GM23248 (cell line): ENCODE data around the gene CXCL17. TPM values are rescaled to one million over a fixed set of nuclear protein-coding genes. Genes with fewer than 3 reads are reported as not detected.

Experiments
- DNase-seq: peaks from one replicate; pipeline ENCODE4 v3.0.0-alpha.2; 2015
- H2AFZ ChIP-seq: fragments of 200-600 bp; sonication (generic); 2 replicates; pipeline ENCODE4 v1.6.1; 2016; ENCODE audit warnings: antibody characterized with exemption
- H3F3A ChIP-seq: fragments of 200-600 bp; sonication (generic); 2 replicates; pipeline ENCODE4 v1.6.1; 2016; ENCODE audit warnings: mild to moderate bottlenecking, antibody characterized with exemption, mixed run types; ENCODE audit not compliant: insufficient read depth
- H3K27ac ChIP-seq: fragments of 200-600 bp; sonication (generic); 2 replicates; pipeline ENCODE4 v1.5.1; 2016; ENCODE audit warnings: mild to moderate bottlenecking
- H3K27me3 ChIP-seq: fragments of 200-600 bp; sonication (generic); replicated peaks from 2 replicates; pipeline ENCODE4 v1.6.1; 2016; ENCODE audit warnings: mild to moderate bottlenecking; ENCODE audit not compliant: insufficient read depth
- H3K36me3 ChIP-seq: fragments of 200-600 bp; sonication (generic); 2 replicates; pipeline ENCODE4 v1.6.1; 2016; ENCODE audit warnings: low read depth, mild to moderate bottlenecking
- H3K4me1 ChIP-seq: fragments of 200-600 bp; sonication (generic); 2 replicates; pipeline ENCODE4 v1.6.1; 2016; ENCODE audit warnings: mild to moderate bottlenecking; ENCODE audit not compliant: insufficient read depth
- H3K4me2 ChIP-seq: fragments of 200-600 bp; sonication (generic); one replicate; pipeline ENCODE4 v1.6.1; 2016; ENCODE audit warnings: mild to moderate bottlenecking; ENCODE audit not compliant: unreplicated experiment
- H3K4me3 ChIP-seq: fragments of 200-600 bp; sonication (generic); 2 replicates; pipeline ENCODE4 v1.5.1; 2016; ENCODE audit warnings: mild to moderate bottlenecking
- H3K79me2 ChIP-seq: fragments of 200-600 bp; sonication (generic); 2 replicates; pipeline ENCODE4 v1.6.1; 2016; ENCODE audit warnings: mild to moderate bottlenecking; ENCODE audit not compliant: insufficient read depth
- H3K9ac ChIP-seq: fragments of 200-600 bp; sonication (generic); 2 replicates; pipeline ENCODE4 v1.6.1; 2016; ENCODE audit warnings: mild to moderate bottlenecking
- H3K9me2 ChIP-seq: fragments of 200-600 bp; sonication (generic); 2 replicates; pipeline ENCODE4 v1.6.1; 2016; ENCODE audit warnings: mixed run types, mild to moderate bottlenecking, moderate library complexity; ENCODE audit not compliant: insufficient read depth
- H3K9me3 ChIP-seq: fragments of 200-600 bp; sonication (generic); one replicate; pipeline ENCODE4 v1.6.1; 2017; ENCODE audit warnings: low read depth
- H4K20me1 ChIP-seq: fragments of 200-600 bp; sonication (generic); 2 replicates; pipeline ENCODE4 v1.6.0; 2016; ENCODE audit not compliant: insufficient read depth
- EZH2 ChIP-seq: fragments of 200-600 bp; sonication (generic); IDR thresholded peaks from 2 replicates; pipeline ENCODE4 v1.6.1; 2018; ENCODE audit warnings: antibody characterized with exemption, mild to moderate bottlenecking; ENCODE audit not compliant: insufficient read depth, poor library complexity, severe bottlenecking
- EZH2phosphoT487 ChIP-seq: fragments of 200-600 bp; sonication (generic); IDR thresholded peaks from 2 replicates; pipeline ENCODE4 v1.6.1; 2018; ENCODE audit warnings: antibody characterized with exemption, moderate library complexity, mild to moderate bottlenecking, low read depth; ENCODE audit not compliant: insufficient read depth
- WGBS, 2 experiments: methylation state at CpG; one replicate each; pipeline ENCODE4 v1.1.6; 2015 to 2017; ENCODE audit warnings: low lambda C conversion rate in 2 of 2, low coverage in 1 of 2; ENCODE audit errors: missing lambda C conversion rate in 2 of 2; 5-methylcytosine and 5-hydroxymethylcytosine counted together
- in situ Hi-C: fragments of 300-500 bp; cut with MboI; formaldehyde crosslinking; loops from 2 replicates; pipeline ENCODE4 v1.15.0; 2020
- polyA plus RNA-seq: library from polyadenylated mRNA; unstranded; fragments of >200 nt; fragmentation: Nextera tagmentation; extraction: Ambion mirVana; gene quantifications from 2 replicates; pipeline ENCODE4 v1.2.1, GENCODE V29; 2016
- small RNA-seq: library from RNA; depleted of rRNA; stranded (forward); fragments of <200 nt; gene quantifications from one replicate; pipeline ENCODE3, GENCODE V24; 2014; ENCODE audit warnings: low read depth, low replicate concordance
- total RNA-seq: library from RNA; depleted of rRNA; stranded (reverse); fragments of >200 nt; shearing (Covaris generic); gene quantifications from 2 replicates; pipeline ENCODE4 v1.2.3, GENCODE V29; 2014; rRNA removed

Gene CXCL17
- total and polyA plus RNA-seq, 2 experiments from 2014 or later = not detected

DNA sequence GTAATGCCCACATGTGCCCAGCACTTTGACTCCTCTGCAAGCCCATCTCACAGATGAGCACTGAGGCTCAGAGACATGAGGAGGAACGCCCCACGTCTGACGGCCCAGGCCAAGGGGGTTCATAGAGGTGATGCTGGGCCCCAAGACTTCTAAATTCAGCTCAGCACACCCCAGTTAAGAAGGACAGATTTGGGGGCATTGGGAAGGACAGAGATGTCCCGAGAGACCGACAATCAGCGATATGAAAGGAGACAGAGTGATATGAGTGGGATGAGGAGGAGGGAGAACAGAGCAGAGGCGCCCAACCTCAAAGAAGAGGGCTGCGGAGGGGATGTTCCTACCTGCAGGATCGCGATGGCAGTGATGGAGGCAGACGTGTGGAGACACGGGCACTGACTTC lies 52.8 kb downstream of the CXCL17 start, which contains the start of gene CNFN:
CNFN (minus strand) TSS at position 399 of the 400 bp plus-strand sequence. CDS start 1,260 bp downstream, outside the sequence.
- Histone ChIP-seq H3K79me2 (no peaks in the 10 kb centered on the region), H3K9ac (no peak within 1 kb of the TSS), H3K4me2 (no peak within 1 kb of the TSS), H3F3A (no peaks in the 10 kb centered on the region), H3K9me2 (no peaks in the 10 kb centered on the region), H3K36me3 (no peaks in the 10 kb centered on the region), H3K4me1 (no peaks in the 10 kb centered on the region), H3K9me3 (no peaks in the 10 kb centered on the region), H3K4me3 (no peak within 1 kb of the TSS), H3K27ac (no peak within 1 kb of the TSS), H3K27me3 (no peaks in the 10 kb centered on the region; the same call in 1 of the 2 replicates), H4K20me1 (no peaks in the 10 kb centered on the region), H2AFZ (no peak within 1 kb of the TSS)
- TF ChIP-seq EZH2phosphoT487 (no peak), EZH2 (no peak)
- 58 to 59% methylated on average over 12 of the region's 12 CpGs for WGBS, 2 experiments
- DNase-seq = no peak
- in situ Hi-C loops = no loop called here

DNA sequence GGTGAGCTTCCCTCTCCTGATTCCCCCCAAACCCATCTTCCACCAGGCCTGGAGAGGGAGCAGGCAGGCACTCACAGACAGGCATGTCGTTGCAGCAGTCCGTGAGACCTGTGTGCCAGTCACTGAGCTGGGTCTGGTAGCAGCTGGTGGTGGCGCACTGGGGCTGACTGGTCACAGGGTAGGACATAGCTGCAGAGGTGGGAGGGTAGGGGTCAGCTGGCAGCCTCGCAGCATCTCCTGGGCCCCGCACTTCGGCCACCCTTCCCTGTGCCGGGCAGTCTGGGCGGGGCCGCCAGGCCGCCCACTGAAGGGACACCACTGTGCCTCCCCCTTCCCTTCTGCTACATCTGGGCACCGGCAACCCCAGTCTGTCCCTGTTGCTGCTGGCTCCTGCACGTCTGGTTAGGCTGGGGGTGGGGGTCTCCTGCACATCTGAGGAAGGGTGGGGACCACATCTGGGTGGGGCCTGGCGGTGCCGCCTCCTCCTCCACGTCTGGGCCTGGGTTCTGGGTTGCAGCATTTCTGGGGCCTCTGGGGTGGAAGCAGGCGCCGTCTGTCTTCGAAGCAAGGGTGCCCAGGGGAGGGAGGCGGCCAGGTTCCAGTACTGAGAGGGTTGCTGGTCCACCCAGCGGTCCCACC lies 53.8 kb downstream of the CXCL17 start:
- H3K9ac ChIP-seq = no peak overlapping the region
- in situ Hi-C loops = no loop called here
- no peak for DNase-seq
- no peaks in the 10 kb centered on the region for H3K9me3 ChIP-seq
- no peaks in the 10 kb centered on the region; the same call in 1 of the 2 replicates for H3K27me3 ChIP-seq
- H3K36me3 ChIP-seq = no peaks in the 10 kb centered on the region
- H3K4me1 ChIP-seq = no peaks in the 10 kb centered on the region
- TF ChIP-seq EZH2phosphoT487 (no peak), EZH2 (no peak)
- 35 to 42% methylated on average over 18 of the region's 20 CpGs for WGBS, 2 experiments
- no peak overlapping the region for H3K27ac ChIP-seq
- no peak overlapping the region for H3K4me3 ChIP-seq
- no peaks in the 10 kb centered on the region for H3K79me2 ChIP-seq
- no peaks in the 10 kb centered on the region for H3K9me2 ChIP-seq
- no peaks in the 10 kb centered on the region for H3F3A ChIP-seq
- H3K4me2 ChIP-seq = no peak overlapping the region
- H4K20me1 ChIP-seq = no peaks in the 10 kb centered on the region
- no peak overlapping the region for H2AFZ ChIP-seq

DNA sequence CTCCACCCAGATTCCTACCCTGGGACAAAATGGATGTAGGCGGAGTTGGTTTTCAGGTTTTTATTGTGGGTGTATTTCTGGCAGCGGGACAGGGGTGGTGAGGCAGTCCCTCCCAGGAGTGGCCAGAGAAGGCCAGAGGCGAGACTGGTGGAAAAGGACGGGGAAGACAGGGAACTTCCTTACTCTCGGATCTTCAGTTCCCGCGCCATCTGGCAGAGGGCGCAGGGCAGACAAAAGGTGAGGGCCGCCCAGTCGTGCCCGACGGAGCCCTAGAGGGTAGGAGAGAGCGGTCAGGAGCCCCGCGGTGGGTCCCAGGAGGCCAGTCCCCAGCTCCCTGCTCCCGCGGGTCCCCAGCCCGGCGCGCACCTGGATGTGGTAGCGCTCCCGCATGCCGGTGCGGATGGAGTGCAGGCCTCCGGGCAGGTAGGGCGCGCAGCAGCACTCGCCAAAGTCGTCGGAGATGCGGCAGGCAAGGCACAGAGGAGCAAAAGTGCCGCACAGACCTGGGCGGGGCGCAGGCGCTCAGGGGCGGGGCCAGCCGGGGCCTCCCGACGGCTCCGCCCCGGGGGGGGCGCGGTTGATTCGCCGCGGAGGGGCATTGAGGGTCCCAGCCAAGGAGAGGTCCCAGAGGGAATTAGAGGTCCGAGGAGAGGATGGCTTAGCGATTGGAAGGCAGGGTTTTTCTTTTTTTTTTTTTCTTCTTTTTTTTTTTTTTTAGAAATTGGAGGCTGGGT lies 55.6 kb downstream of the CXCL17 start:
- Histone ChIP-seq H3K9me3 (no peaks in the 10 kb centered on the region), H3K27me3 (peaks cover 2% of the 10 kb centered on the region; the same call in 1 of the 2 replicates), H4K20me1 (no peaks in the 10 kb centered on the region), H3K9me2 (no peaks in the 10 kb centered on the region), H3F3A (no peaks in the 10 kb centered on the region), H3K4me3 (peak overlapping the region; percentile 66), H3K9ac (peak overlapping the region; percentile 44; the same call in 1 of the 2 replicates), H3K36me3 (no peaks in the 10 kb centered on the region), H3K4me2 (peak overlapping the region; percentile 75), H3K79me2 (no peaks in the 10 kb centered on the region), H3K4me1 (no peaks in the 10 kb centered on the region), H2AFZ (peak overlapping the region; percentile 94), H3K27ac (no peak overlapping the region)
- peak; percentile 73 for DNase-seq
- in situ Hi-C loops = no loop called here
- WGBS, 2 experiments = 5% methylated on average over 33 to 47 of the region's 48 CpGs
- TF ChIP-seq EZH2phosphoT487 (no peak), EZH2 (no peak)

DNA sequence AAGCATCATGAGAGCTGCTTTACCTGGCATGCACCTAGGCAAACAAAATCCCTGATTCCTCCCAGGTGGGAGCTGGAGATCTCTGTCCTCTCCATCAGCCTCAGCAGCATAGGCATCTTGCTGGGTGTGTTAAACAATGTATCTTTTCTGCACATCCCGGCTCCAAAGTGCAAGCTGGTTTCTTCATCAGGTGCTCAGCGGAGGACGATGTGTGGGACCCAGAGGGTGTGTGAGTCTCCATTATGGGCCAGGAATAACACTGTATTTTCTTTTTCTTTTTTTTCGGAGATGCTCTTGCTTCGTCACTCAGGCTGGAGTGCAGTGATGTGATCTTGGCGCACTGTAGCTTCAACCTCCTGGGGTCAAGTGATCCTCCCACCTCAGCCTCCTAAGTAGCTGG lies 62.6 kb downstream of the CXCL17 start:
- Histone ChIP-seq H3K27ac (no peak overlapping the region), H3K4me2 (no peak overlapping the region), H4K20me1 (no peaks in the 10 kb centered on the region), H3F3A (no peaks in the 10 kb centered on the region), H3K79me2 (no peaks in the 10 kb centered on the region), H3K4me1 (no peaks in the 10 kb centered on the region), H3K9me2 (no peaks in the 10 kb centered on the region), H2AFZ (no peak overlapping the region), H3K9ac (no peak overlapping the region), H3K4me3 (no peak overlapping the region), H3K36me3 (no peaks in the 10 kb centered on the region), H3K27me3 (peaks cover 3% of the 10 kb centered on the region; the same call in 1 of the 2 replicates), H3K9me3 (no peaks in the 10 kb centered on the region)
- TF ChIP-seq EZH2 (no peak), EZH2phosphoT487 (no peak)
- 66 to 68% methylated on average over 6 of the region's 6 CpGs for WGBS, 2 experiments
- in situ Hi-C loops = no loop called here
- no peak for DNase-seq

Small RNA genes lying within 50 kb of the gene (small RNA-seq; reads per million reads assigned to genes)
- gene RNU4-60P = not detected

Other genes starting within 250 kb of the CXCL17 start
- 27.8 and 34.7 TPM in 2 replicates for gene DEDD2, start 225.3 kb downstream of the CXCL17 start, total RNA-seq
- gene DEDD2, start 225.3 kb downstream of the CXCL17 start, polyA plus RNA-seq = 21.1 and 22.5 TPM in 2 replicates
- 7.8 and 8.7 TPM in 2 replicates for gene ZNF526, start 222.6 kb downstream of the CXCL17 start, total RNA-seq
- gene ZNF526, start 222.6 kb downstream of the CXCL17 start, polyA plus RNA-seq = 10.2 and 10.5 TPM in 2 replicates
- gene GSK3A, start 200.3 kb downstream of the CXCL17 start, total RNA-seq = 23.1 and 33.4 TPM in 2 replicates
- gene GSK3A, start 200.3 kb downstream of the CXCL17 start, polyA plus RNA-seq = 13.0 and 13.1 TPM in 2 replicates
- gene ERF, start 187.8 kb downstream of the CXCL17 start, total RNA-seq = 29.6 and 31.9 TPM in 2 replicates
- gene ERF, start 187.8 kb downstream of the CXCL17 start, polyA plus RNA-seq = 21.2 and 24.7 TPM in 2 replicates
- gene CIC, start 173.7 kb downstream of the CXCL17 start, total RNA-seq = 17.5 and 22.3 TPM in 2 replicates
- gene CIC, start 173.7 kb downstream of the CXCL17 start, polyA plus RNA-seq = 7.8 and 8.3 TPM in 2 replicates
- 1.1 TPM in 1 of 2 replicates, not detected in the other for gene PRR19, start 140.8 kb downstream of the CXCL17 start, total RNA-seq
- 0.84 and 1.1 TPM in 2 replicates for gene PRR19, start 140.8 kb downstream of the CXCL17 start, polyA plus RNA-seq
- gene PAFAH1B3, start 140.3 kb downstream of the CXCL17 start, total RNA-seq = 22.5 and 26.0 TPM in 2 replicates
- gene PAFAH1B3, start 140.3 kb downstream of the CXCL17 start, polyA plus RNA-seq = 19.4 and 22.1 TPM in 2 replicates
- not detected in 2 replicates for gene TMEM145, start 129.6 kb downstream of the CXCL17 start, total RNA-seq
- gene TMEM145, start 129.6 kb downstream of the CXCL17 start, polyA plus RNA-seq = not detected in 2 replicates
- 26.6 and 28.5 TPM in 2 replicates for gene MEGF8, start 117.3 kb downstream of the CXCL17 start, total RNA-seq
- gene MEGF8, start 117.3 kb downstream of the CXCL17 start, polyA plus RNA-seq = 5.4 and 5.5 TPM in 2 replicates
- not detected in 2 replicates for gene CNFN, start 52.6 kb downstream of the CXCL17 start, total RNA-seq
- gene CNFN, start 52.6 kb downstream of the CXCL17 start, polyA plus RNA-seq = 0.82 and 1.1 TPM in 2 replicates
- gene LIPE, start 15.6 kb downstream of the CXCL17 start, total RNA-seq = 0.22 and 0.51 TPM in 2 replicates
- gene LIPE, start 15.6 kb downstream of the CXCL17 start, polyA plus RNA-seq = 0.61 and 1.1 TPM in 2 replicates
- gene CEACAM1, start 85.5 kb upstream of the CXCL17 start, total RNA-seq = not detected in 2 replicates
- not detected in 2 replicates for gene CEACAM1, start 85.5 kb upstream of the CXCL17 start, polyA plus RNA-seq
- not detected in 2 replicates for gene CEACAM8, start 152.0 kb upstream of the CXCL17 start, total RNA-seq
- not detected in 2 replicates for gene CEACAM8, start 152.0 kb upstream of the CXCL17 start, polyA plus RNA-seq